Liver (tissue), 9 donors: ENCODE data around the gene DNPEP. TPM values are rescaled to one million over a fixed set of nuclear protein-coding genes. Genes with fewer than 3 reads are reported as not detected.

Experiments
- DNase-seq: peaks from one replicate; pipeline ENCODE4 v3.0.0-alpha.2; 2017; ENCODE audit warnings: low spot score
- H3K27ac ChIP-seq, 2 donors: one replicate each; pipeline ENCODE4 v1.7.0; 2013; ENCODE audit warnings: inconsistent platforms in 2 of 2, low read length in 2 of 2, control low read depth in 1 of 2, low read depth in 1 of 2, mild to moderate bottlenecking in 1 of 2
- H3K27me3 ChIP-seq, 4 donors: one replicate each; pipeline versions ENCODE4 v1.6.1 to v1.7.0; 2013; ENCODE audit warnings: low read length in 3 of 4, inconsistent platforms in 1 of 4, mild to moderate bottlenecking in 1 of 4, moderate library complexity in 1 of 4; ENCODE audit not compliant: control insufficient read depth in 4 of 4, insufficient read depth in 4 of 4
- H3K36me3 ChIP-seq, 4 donors: one replicate each; pipeline versions ENCODE4 v1.6.1 to v1.7.0; 2013; ENCODE audit warnings: low read length in 3 of 4, mild to moderate bottlenecking in 3 of 4, low read depth in 1 of 4, moderate library complexity in 1 of 4; ENCODE audit not compliant: control insufficient read depth in 4 of 4, insufficient read depth in 3 of 4
- H3K4me1 ChIP-seq, 4 donors: one replicate each; pipeline versions ENCODE4 v1.6.1 to v1.7.0; 2013; ENCODE audit warnings: low read length in 3 of 4, mild to moderate bottlenecking in 3 of 4, moderate library complexity in 1 of 4; ENCODE audit not compliant: control insufficient read depth in 4 of 4, insufficient read depth in 4 of 4
- H3K4me3 ChIP-seq, 3 donors: one replicate each; pipeline versions ENCODE4 v1.6.1 to v1.7.0; 2013; ENCODE audit warnings: low read length in 3 of 3, control low read depth in 1 of 3, low read depth in 1 of 3, mild to moderate bottlenecking in 1 of 3
- H3K9ac ChIP-seq, 2 donors: one replicate each; pipeline ENCODE4 v1.7.0; 2013; ENCODE audit warnings: low read length in 2 of 2, mild to moderate bottlenecking in 2 of 2, moderate library complexity in 2 of 2, control low read depth in 1 of 2, low read depth in 1 of 2
- H3K9me3 ChIP-seq, 4 donors: one replicate each; pipeline versions ENCODE4 v1.6.1 to v1.7.0; 2013; ENCODE audit warnings: low read length in 3 of 4; ENCODE audit not compliant: control insufficient read depth in 4 of 4
- EGR1 ChIP-seq, 2 donors: IDR thresholded peaks; 2 replicates each; pipeline ENCODE4 v1.6.1; 2016 to 2018; ENCODE audit warnings: antibody characterized with exemption in 2 of 2, low read depth in 2 of 2
- FOXA1 ChIP-seq: IDR thresholded peaks from 2 replicates; pipeline ENCODE4 v1.6.1; 2016; ENCODE audit warnings: antibody characterized with exemption
- FOXA2 ChIP-seq: IDR thresholded peaks from 2 replicates; pipeline ENCODE4 v1.6.1; 2016; ENCODE audit warnings: antibody characterized with exemption
- GABPA ChIP-seq, 2 donors: IDR thresholded peaks in 1 of 2; conservative IDR thresholded peaks in 1 of 2; 2 replicates each; pipeline ENCODE4 v1.6.1; 2016; ENCODE audit warnings: antibody characterized with exemption in 2 of 2, mild to moderate bottlenecking in 1 of 2, moderate library complexity in 1 of 2
- HNF4A ChIP-seq, 2 donors: conservative IDR thresholded peaks; 2 replicates each; pipeline ENCODE4 v1.6.1; 2016; ENCODE audit warnings: antibody characterized with exemption in 2 of 2, mild to moderate bottlenecking in 2 of 2
- HNF4G ChIP-seq: IDR thresholded peaks from 2 replicates; pipeline ENCODE4 v1.6.1; 2016; ENCODE audit warnings: antibody characterized with exemption
- NR2F2 ChIP-seq: IDR thresholded peaks from 2 replicates; pipeline ENCODE4 v1.6.1; 2016; ENCODE audit warnings: antibody characterized with exemption
- RAD21 ChIP-seq, 2 donors: IDR thresholded peaks; 2 replicates each; pipeline ENCODE4 v1.6.1; 2016; ENCODE audit warnings: antibody characterized with exemption in 2 of 2, mild to moderate bottlenecking in 2 of 2
- RXRA ChIP-seq, 2 donors: IDR thresholded peaks; 2 replicates each; pipeline ENCODE4 v1.6.1; 2017 to 2018; ENCODE audit warnings: antibody characterized with exemption in 2 of 2, mild to moderate bottlenecking in 1 of 2
- SP1 ChIP-seq: IDR thresholded peaks from 2 replicates; pipeline ENCODE4 v1.6.1; 2018; ENCODE audit warnings: antibody characterized with exemption, mild to moderate bottlenecking
- TAF1 ChIP-seq: conservative IDR thresholded peaks from 2 replicates; pipeline ENCODE4 v1.6.1; 2016; ENCODE audit warnings: antibody characterized with exemption, mild to moderate bottlenecking
- YY1 ChIP-seq: IDR thresholded peaks from 2 replicates; pipeline ENCODE4 v1.6.1; 2016; ENCODE audit warnings: antibody characterized with exemption, mild to moderate bottlenecking
- WGBS: extraction: QIAGEN DNeasy Blood & Tissue Kit; methylation state at CpG from one replicate; pipeline ENCODE4 v1.1.7; 2013; 5-methylcytosine and 5-hydroxymethylcytosine counted together
- polyA plus RNA-seq, 2 donors: library from polyadenylated mRNA; stranded (reverse) in 1 of 2; unstranded in 1 of 2; fragments of 200-250 nt in 1 of 2; fragments of >200 nt in 1 of 2; fragmentation: Nextera tagmentation in 1 of 2; extraction: Ambion mirVana in 1 of 2; gene quantifications; one replicate each; pipeline versions ENCODE4 v1.2.1 to v1.2.3, GENCODE V29; 2013 to 2015
- total RNA-seq, 2 donors: library from RNA; depleted of rRNA; stranded (reverse); fragments of >200 nt; gene quantifications; one replicate each; pipeline ENCODE4 v1.2.3, GENCODE V29; 2014
- TF ChIP-seq, protein P1 (sequence below): fragments of 150-350 bp; IDR thresholded peaks from 2 replicates; pipeline ENCODE4 v1.5.1; 2017; ENCODE audit warnings: improper control_type of control experiment, low read depth, low read length; ENCODE audit not compliant: missing input control
- TF ChIP-seq, protein P2 (sequence below): IDR thresholded peaks from 2 replicates; pipeline ENCODE4 v1.6.1; 2016; ENCODE audit warnings: antibody characterized with exemption
- TF ChIP-seq, protein P3 (sequence below): IDR thresholded peaks from 2 replicates; pipeline ENCODE4 v1.6.1; 2016; ENCODE audit warnings: antibody characterized with exemption
- TF ChIP-seq, protein P4 (sequence below): IDR thresholded peaks from 2 replicates; pipeline ENCODE4 v1.6.1; 2016; ENCODE audit warnings: antibody characterized with exemption, mild to moderate bottlenecking
- TF ChIP-seq, protein P5 (sequence below): IDR thresholded peaks from 2 replicates; pipeline ENCODE4 v1.6.1; 2016; ENCODE audit warnings: antibody characterized with exemption
- donor health status: healthy.
- donor health status: healthy.
- donor health status: healthy.
- donor health status: healthy.
- donor health status: healthy.

DNPEP gene
- total and polyA plus RNA-seq, 4 donors = 25.8 to 58.4 (median 45.8) TPM

DNA sequence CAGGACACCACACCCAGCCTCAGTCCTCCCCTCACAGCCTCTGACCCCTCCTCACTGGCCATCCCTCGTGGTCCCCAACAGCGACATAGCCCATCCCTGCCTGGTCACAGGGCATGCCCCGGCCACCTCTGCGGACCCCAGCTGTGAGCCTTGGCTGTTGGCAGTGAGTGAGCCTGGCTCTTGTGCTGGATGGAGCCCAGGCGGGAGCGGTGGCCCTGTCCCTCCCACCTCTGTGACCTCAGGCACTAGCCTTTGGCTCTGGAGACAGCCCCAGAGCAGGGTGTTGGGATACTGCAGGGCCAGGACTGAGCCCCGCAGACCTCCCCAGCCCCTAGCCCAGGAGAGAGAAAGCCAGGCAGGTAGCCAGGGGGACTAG lies 38.3 kb upstream of the DNPEP start (continued):
- TF ChIP-seq GABPA (IDR thresholded peaks at IDR 0.05 in 1 of 2, conservative IDR thresholded peaks at IDR 0.05 in 1 of 2) = no peak

DNA sequence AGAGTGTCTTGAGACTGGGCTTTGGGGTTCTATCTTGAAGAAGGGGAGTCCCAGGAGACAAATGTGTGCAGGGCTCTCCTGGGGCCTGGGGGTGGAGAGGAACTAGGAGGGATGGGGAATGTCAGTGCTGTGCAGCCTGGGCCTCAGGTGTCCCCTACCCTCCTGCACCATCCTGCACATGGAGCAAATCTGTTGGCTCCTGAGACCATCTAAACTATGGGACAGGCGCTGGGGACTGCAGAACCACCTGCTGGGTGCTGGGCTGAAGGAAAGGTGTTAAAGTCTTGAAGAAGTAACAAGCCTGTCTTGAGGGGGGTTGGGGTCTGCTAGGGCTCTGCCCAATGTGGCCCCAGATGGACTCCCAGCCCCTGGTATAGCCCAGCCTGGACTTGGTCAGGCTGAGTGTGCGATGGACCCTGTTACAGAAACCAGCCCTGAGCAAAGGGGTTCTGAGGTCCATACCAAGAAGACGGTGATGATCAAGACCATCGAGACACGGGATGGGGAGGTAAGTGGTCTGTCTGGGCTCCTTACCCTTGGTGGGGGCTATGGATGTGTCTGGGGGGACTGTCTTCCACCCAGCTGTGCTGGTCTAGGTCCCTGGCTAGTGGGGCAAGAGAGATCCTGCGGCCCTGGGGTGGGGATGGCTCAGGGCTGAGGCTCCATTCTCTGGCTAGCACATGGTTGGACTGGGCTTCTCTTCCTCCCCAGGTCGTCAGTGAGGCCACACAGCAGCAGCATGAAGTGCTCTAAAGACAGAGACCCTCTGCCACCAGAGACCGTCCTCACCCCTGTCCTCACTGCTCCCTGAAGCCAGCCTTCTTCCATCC lies 37.7 kb upstream of the DNPEP start:
- H3K36me3 ChIP-seq = no peaks in the 10 kb centered on the region
- TF ChIP-seq, protein P1, sequence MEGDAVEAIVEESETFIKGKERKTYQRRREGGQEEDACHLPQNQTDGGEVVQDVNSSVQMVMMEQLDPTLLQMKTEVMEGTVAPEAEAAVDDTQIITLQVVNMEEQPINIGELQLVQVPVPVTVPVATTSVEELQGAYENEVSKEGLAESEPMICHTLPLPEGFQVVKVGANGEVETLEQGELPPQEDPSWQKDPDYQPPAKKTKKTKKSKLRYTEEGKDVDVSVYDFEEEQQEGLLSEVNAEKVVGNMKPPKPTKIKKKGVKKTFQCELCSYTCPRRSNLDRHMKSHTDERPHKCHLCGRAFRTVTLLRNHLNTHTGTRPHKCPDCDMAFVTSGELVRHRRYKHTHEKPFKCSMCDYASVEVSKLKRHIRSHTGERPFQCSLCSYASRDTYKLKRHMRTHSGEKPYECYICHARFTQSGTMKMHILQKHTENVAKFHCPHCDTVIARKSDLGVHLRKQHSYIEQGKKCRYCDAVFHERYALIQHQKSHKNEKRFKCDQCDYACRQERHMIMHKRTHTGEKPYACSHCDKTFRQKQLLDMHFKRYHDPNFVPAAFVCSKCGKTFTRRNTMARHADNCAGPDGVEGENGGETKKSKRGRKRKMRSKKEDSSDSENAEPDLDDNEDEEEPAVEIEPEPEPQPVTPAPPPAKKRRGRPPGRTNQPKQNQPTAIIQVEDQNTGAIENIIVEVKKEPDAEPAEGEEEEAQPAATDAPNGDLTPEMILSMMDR = no peak
- TF ChIP-seq GABPA (IDR thresholded peaks at IDR 0.05 in 1 of 2, conservative IDR thresholded peaks at IDR 0.05 in 1 of 2) (no peak), FOXA1 (no peak), HNF4G (no peak), EGR1 (IDR thresholded peaks at IDR 0.05; ENCODE audit: low read depth in 2 of 2) (no peak), RXRA (IDR thresholded peaks at IDR 0.05) (no peak), HNF4A (conservative IDR thresholded peaks at IDR 0.05) (no peak), NR2F2 (no peak), SP1 (no peak), YY1 (no peak), TAF1 (no peak)
- TF ChIP-seq, protein P2, sequence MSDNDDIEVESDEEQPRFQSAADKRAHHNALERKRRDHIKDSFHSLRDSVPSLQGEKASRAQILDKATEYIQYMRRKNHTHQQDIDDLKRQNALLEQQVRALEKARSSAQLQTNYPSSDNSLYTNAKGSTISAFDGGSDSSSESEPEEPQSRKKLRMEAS = no peak
- H3K4me1 ChIP-seq = no peaks in the 10 kb centered on the region
- no peaks in the 10 kb centered on the region for H3K9me3 ChIP-seq
- 81% methylated on average over 8 of the region's 8 CpGs for WGBS
- H3K4me3 ChIP-seq = no peak overlapping the region
- H3K27ac ChIP-seq = no peak overlapping the region
- no peak for DNase-seq
- no peak overlapping the region for H3K9ac ChIP-seq
- peaks cover 0 to 7% (median 0%) of the 10 kb centered on the region in 4 donors for H3K27me3 ChIP-seq

DNA sequence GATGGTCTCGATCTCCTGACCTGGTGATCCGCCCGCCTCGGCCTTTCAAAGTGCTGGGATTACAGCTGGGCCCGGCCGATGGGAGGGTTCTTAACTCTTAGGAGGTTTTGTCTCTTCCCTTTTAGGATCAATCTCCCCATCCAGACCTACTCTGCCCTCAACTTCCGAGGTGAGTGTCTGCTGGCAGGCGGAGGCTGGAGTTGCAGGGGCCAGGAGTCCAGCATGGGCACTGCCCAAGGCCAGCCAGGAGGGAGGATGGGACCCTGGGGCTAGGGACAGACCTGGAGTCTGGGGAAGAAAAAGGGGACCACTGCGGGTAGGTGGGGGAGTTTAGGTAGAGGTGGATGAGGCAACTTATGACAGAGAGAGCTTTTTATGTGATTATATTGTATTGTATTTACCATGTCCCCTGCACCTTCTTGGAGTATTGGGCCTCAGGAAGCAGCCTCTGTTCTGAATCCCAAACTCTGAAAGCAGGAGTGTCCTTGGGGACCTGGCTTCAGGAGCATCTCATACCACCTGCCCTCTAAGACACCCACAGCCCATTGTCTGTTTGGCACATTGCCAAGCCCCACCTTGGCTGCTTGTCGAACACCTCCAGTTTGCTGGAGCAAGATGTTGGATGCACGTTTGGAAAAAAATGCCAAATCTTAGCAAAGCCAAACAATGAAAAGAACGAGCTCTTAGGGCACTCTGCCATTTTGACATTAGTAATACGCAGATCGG lies 36.1 kb upstream of the DNPEP start:
- Histone ChIP-seq H3K4me3 (no peak overlapping the region), H3K9me3 (no peaks in the 10 kb centered on the region), H3K36me3 (no peaks in the 10 kb centered on the region), H3K4me1 (peaks cover 0 to 3% (median 0%) of the 10 kb centered on the region in 4 donors), H3K9ac (no peak overlapping the region), H3K27me3 (peaks cover 0 to 7% (median 0%) of the 10 kb centered on the region in 4 donors), H3K27ac (no peak overlapping the region)
- TF ChIP-seq, protein P3, sequence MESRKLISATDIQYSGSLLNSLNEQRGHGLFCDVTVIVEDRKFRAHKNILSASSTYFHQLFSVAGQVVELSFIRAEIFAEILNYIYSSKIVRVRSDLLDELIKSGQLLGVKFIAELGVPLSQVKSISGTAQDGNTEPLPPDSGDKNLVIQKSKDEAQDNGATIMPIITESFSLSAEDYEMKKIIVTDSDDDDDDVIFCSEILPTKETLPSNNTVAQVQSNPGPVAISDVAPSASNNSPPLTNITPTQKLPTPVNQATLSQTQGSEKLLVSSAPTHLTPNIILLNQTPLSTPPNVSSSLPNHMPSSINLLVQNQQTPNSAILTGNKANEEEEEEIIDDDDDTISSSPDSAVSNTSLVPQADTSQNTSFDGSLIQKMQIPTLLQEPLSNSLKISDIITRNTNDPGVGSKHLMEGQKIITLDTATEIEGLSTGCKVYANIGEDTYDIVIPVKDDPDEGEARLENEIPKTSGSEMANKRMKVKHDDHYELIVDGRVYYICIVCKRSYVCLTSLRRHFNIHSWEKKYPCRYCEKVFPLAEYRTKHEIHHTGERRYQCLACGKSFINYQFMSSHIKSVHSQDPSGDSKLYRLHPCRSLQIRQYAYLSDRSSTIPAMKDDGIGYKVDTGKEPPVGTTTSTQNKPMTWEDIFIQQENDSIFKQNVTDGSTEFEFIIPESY = no peak
- TF ChIP-seq, protein P4, sequence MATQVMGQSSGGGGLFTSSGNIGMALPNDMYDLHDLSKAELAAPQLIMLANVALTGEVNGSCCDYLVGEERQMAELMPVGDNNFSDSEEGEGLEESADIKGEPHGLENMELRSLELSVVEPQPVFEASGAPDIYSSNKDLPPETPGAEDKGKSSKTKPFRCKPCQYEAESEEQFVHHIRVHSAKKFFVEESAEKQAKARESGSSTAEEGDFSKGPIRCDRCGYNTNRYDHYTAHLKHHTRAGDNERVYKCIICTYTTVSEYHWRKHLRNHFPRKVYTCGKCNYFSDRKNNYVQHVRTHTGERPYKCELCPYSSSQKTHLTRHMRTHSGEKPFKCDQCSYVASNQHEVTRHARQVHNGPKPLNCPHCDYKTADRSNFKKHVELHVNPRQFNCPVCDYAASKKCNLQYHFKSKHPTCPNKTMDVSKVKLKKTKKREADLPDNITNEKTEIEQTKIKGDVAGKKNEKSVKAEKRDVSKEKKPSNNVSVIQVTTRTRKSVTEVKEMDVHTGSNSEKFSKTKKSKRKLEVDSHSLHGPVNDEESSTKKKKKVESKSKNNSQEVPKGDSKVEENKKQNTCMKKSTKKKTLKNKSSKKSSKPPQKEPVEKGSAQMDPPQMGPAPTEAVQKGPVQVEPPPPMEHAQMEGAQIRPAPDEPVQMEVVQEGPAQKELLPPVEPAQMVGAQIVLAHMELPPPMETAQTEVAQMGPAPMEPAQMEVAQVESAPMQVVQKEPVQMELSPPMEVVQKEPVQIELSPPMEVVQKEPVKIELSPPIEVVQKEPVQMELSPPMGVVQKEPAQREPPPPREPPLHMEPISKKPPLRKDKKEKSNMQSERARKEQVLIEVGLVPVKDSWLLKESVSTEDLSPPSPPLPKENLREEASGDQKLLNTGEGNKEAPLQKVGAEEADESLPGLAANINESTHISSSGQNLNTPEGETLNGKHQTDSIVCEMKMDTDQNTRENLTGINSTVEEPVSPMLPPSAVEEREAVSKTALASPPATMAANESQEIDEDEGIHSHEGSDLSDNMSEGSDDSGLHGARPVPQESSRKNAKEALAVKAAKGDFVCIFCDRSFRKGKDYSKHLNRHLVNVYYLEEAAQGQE = no peak
- TF ChIP-seq RAD21 (IDR thresholded peaks at IDR 0.05) = no peak
- TF ChIP-seq FOXA2 = no peak
- TF ChIP-seq, protein P2 = no peak
- no peak for TF ChIP-seq HNF4G
- TF ChIP-seq, protein P5, sequence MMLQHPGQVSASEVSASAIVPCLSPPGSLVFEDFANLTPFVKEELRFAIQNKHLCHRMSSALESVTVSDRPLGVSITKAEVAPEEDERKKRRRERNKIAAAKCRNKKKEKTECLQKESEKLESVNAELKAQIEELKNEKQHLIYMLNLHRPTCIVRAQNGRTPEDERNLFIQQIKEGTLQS = no peak
- TF ChIP-seq, protein P1 = no peak
- no peak for TF ChIP-seq FOXA1
- TF ChIP-seq NR2F2 = no peak
- TF ChIP-seq YY1 = no peak
- 85% methylated on average over 14 of the region's 14 CpGs for WGBS
- DNase-seq = no peak
